H1 (cell line): ENCODE results near the gene TMEM169. TPM values are rescaled to one million over a fixed set of nuclear protein-coding genes. Genes with fewer than 3 reads are reported as not detected.

Experiments
- CTCF ChIA-PET: fragments of 300-600 bp; sonication (Branson Sonifier 250); formaldehyde crosslinking; loops from one replicate; lab custom pipeline; 2021; ENCODE audit not compliant: partially characterized antibody; lab: Charles Lee
- POLR2A ChIA-PET: fragments of 300-600 bp; sonication (Branson Sonifier 250); formaldehyde crosslinking; loops from one replicate; lab custom pipeline; 2021; ENCODE audit warnings: inconsistent platforms; ENCODE audit not compliant: partially characterized antibody; lab: Charles Lee
- DNase-seq, 2 experiments: peaks; one replicate each; pipeline versions ENCODE4 v3.0.0 to v3.0.0-alpha.2; 2010 to 2022; ENCODE audit warnings: low spot score in 2 of 2, low read depth in 1 of 2, mixed read lengths in 1 of 2
- FAIRE-seq: peaks from 2 replicates; lab custom pipeline; 2011; peaks lifted over from hg19 to GRCh38; lab: Jason Lieb, UNC
- H2AFZ ChIP-seq: 2 replicates; pipeline ENCODE4 v1.8.1; 2012; ENCODE audit warnings: low read length, inconsistent platforms
- H2AK5ac ChIP-seq: 2 replicates; pipeline ENCODE4 v1.6.1; 2013; ENCODE audit warnings: low read depth, low read length
- H2BK120ac ChIP-seq: replicated peaks from 2 replicates; pipeline ENCODE3; 2013; ENCODE audit warnings: low read depth, low read length, inconsistent platforms
- H2BK12ac ChIP-seq: 2 replicates; pipeline ENCODE4 v1.6.1; 2013; ENCODE audit warnings: low read depth, low read length
- H2BK15ac ChIP-seq: 2 replicates; pipeline ENCODE4 v1.6.1; 2013; ENCODE audit warnings: low read length
- H2BK20ac ChIP-seq: 2 replicates; pipeline ENCODE4 v1.6.1; 2013; ENCODE audit warnings: low read length
- H2BK5ac ChIP-seq: 2 replicates; pipeline ENCODE4 v1.6.1; 2013; ENCODE audit warnings: low read depth, low read length
- H3K14ac ChIP-seq: 2 replicates; pipeline ENCODE4 v1.6.1; 2013; ENCODE audit warnings: inconsistent platforms; ENCODE audit not compliant: insufficient read length
- H3K18ac ChIP-seq: 2 replicates; pipeline ENCODE4 v1.6.1; 2013; ENCODE audit warnings: low read length; ENCODE audit errors: extremely low read depth
- H3K23ac ChIP-seq: 2 replicates; pipeline ENCODE4 v1.6.1; 2013; ENCODE audit warnings: inconsistent platforms; ENCODE audit not compliant: insufficient read length
- H3K23me2 ChIP-seq: 2 replicates; pipeline ENCODE4 v1.6.1; 2013; ENCODE audit warnings: low read depth, low read length
- H3K27ac ChIP-seq: 2 replicates; pipeline ENCODE4 v1.6.1; 2011; ENCODE audit warnings: low read depth, low read length, inconsistent platforms
- H3K27me3 ChIP-seq, 4 experiments: replicated peaks in 1 of 4; 1 replicate in 1 of 4; 2 replicates in 3 of 4; pipeline versions ENCODE4 v1.6.1 to v1.8.1; 2011 to 2013; ENCODE audit warnings: low read length in 3 of 4, mild to moderate bottlenecking in 3 of 4, inconsistent platforms in 2 of 4, mixed read lengths in 2 of 4, moderate library complexity in 1 of 4; ENCODE audit not compliant: control insufficient read depth in 3 of 4, insufficient read depth in 3 of 4; ENCODE audit errors: extremely low read depth in 1 of 4
- H3K36me3 ChIP-seq, 4 experiments: 2 replicates each; pipeline versions ENCODE4 v1.6.1 to v1.8.1; 2011 to 2013; ENCODE audit warnings: mild to moderate bottlenecking in 4 of 4, low read length in 3 of 4, moderate library complexity in 2 of 4, control low read depth in 1 of 4, inconsistent platforms in 1 of 4; ENCODE audit not compliant: insufficient read depth in 4 of 4, control insufficient read depth in 2 of 4
- H3K4ac ChIP-seq: replicated peaks from 2 replicates; pipeline ENCODE3; 2013; ENCODE audit warnings: low read length, low read depth, mixed read lengths, inconsistent platforms; ENCODE audit not compliant: insufficient read length
- H3K4me1 ChIP-seq, 4 experiments: replicated peaks in 1 of 4; 1 replicate in 1 of 4; 2 replicates in 3 of 4; pipeline versions ENCODE4 v1.6.1 to v1.8.1; 2011 to 2013; ENCODE audit warnings: low read length in 3 of 4, inconsistent platforms in 2 of 4, mixed read lengths in 1 of 4; ENCODE audit not compliant: insufficient read depth in 4 of 4, control insufficient read depth in 3 of 4
- H3K4me2 ChIP-seq, 2 experiments: 2 replicates each; pipeline versions ENCODE4 v1.6.1 to v1.8.1; 2011 to 2013; ENCODE audit warnings: low read depth in 2 of 2, low read length in 2 of 2, control low read depth in 1 of 2, inconsistent platforms in 1 of 2, mild to moderate bottlenecking in 1 of 2; ENCODE audit not compliant: insufficient read depth in 1 of 2
- H3K4me3 ChIP-seq, 4 experiments: fragments of 200-600, 300-600 bp in 1 of 4; sonication (generic), shearing (Covaris generic), sonication (Bioruptor Twin) in 1 of 4; 2 replicates each; pipeline versions ENCODE4 v1.5.1 to v1.8.1; 2011 to 2016; ENCODE audit warnings: low read length in 4 of 4, low read depth in 3 of 4, control low read depth in 2 of 4, inconsistent platforms in 2 of 4, mild to moderate bottlenecking in 2 of 4, mixed read lengths in 1 of 4, moderate library complexity in 1 of 4; ENCODE audit not compliant: insufficient read depth in 2 of 4; ENCODE audit errors: extremely low read depth in 1 of 4
- H3K56ac ChIP-seq: replicated peaks from 2 replicates; pipeline ENCODE3; 2013; ENCODE audit warnings: low read depth, mild to moderate bottlenecking, mixed read lengths, low read length, inconsistent platforms; ENCODE audit not compliant: insufficient read length
- H3K79me1 ChIP-seq: 2 replicates; pipeline ENCODE4 v1.6.1; 2013; ENCODE audit warnings: low read depth, low read length, control low read depth
- H3K79me2 ChIP-seq, 2 experiments: 2 replicates each; pipeline versions ENCODE4 v1.6.1 to v1.8.1; 2012 to 2013; ENCODE audit warnings: low read length in 2 of 2, mild to moderate bottlenecking in 2 of 2, inconsistent platforms in 1 of 2; ENCODE audit not compliant: insufficient read depth in 2 of 2, control insufficient read depth in 1 of 2
- H3K9ac ChIP-seq, 4 experiments: replicated peaks in 1 of 4; 1 replicate in 1 of 4; 2 replicates in 3 of 4; pipeline versions ENCODE4 v1.6.1 to v1.8.1; 2011 to 2013; ENCODE audit warnings: low read depth in 3 of 4, low read length in 3 of 4, control low read depth in 2 of 4, mild to moderate bottlenecking in 2 of 4, moderate library complexity in 2 of 4, inconsistent platforms in 1 of 4; ENCODE audit errors: extremely low read depth in 1 of 4
- H3K9me3 ChIP-seq, 2 experiments: 2 replicates each; pipeline versions ENCODE4 v1.6.1 to v1.8.1; 2012 to 2013; ENCODE audit warnings: mild to moderate bottlenecking in 2 of 2, moderate library complexity in 2 of 2, control low read depth in 1 of 2, inconsistent platforms in 1 of 2, low read depth in 1 of 2, low read length in 1 of 2, mixed read lengths in 1 of 2; ENCODE audit not compliant: insufficient read depth in 2 of 2
- H4K20me1 ChIP-seq, 2 experiments: replicated peaks in 1 of 2; 2 replicates each; pipeline versions ENCODE3 to v1.8.1; 2011 to 2013; ENCODE audit warnings: inconsistent platforms in 2 of 2, low read length in 2 of 2, mild to moderate bottlenecking in 1 of 2; ENCODE audit not compliant: insufficient read depth in 2 of 2, control insufficient read depth in 1 of 2
- H4K5ac ChIP-seq: 2 replicates; pipeline ENCODE4 v1.6.1; 2013; ENCODE audit warnings: low read length, low read depth, mixed read lengths, inconsistent platforms; ENCODE audit not compliant: insufficient read length
- H4K8ac ChIP-seq: 2 replicates; pipeline ENCODE4 v1.8.0; 2013; ENCODE audit warnings: mild to moderate bottlenecking, moderate library complexity, low read length, inconsistent platforms; ENCODE audit not compliant: insufficient read depth; ENCODE audit errors: extremely low read depth
- H4K91ac ChIP-seq: replicated peaks from 2 replicates; pipeline ENCODE3; 2013; ENCODE audit warnings: low read length, mixed read lengths, inconsistent platforms; ENCODE audit not compliant: insufficient read length
- ASH2L ChIP-seq: fragments of 200-600, 300-600 bp; sonication (generic); IDR thresholded peaks from one replicate; pipeline ENCODE4 v1.7.1; 2017; ENCODE audit warnings: low read length
- CTBP2 ChIP-seq: IDR thresholded peaks from 2 replicates; pipeline ENCODE4 v1.7.0; 2011; ENCODE audit warnings: borderline replicate concordance, mild to moderate bottlenecking, moderate library complexity, mixed read lengths, low read length; ENCODE audit not compliant: insufficient read depth, insufficient read length
- RAD21 ChIP-seq, 2 experiments: IDR thresholded peaks in 1 of 2; conservative IDR thresholded peaks in 1 of 2; 2 replicates each; pipeline ENCODE4 v1.6.1; 2011; ENCODE audit warnings: low read depth in 2 of 2, low read length in 2 of 2, improper control_type of control experiment in 1 of 2, inconsistent platforms in 1 of 2, mild to moderate bottlenecking in 1 of 2, moderate library complexity in 1 of 2
- YY1 ChIP-seq: IDR thresholded peaks from 2 replicates; pipeline ENCODE4 v1.6.1; 2011; ENCODE audit warnings: low read depth, mild to moderate bottlenecking, low read length
- WGBS, 2 experiments: shearing (Covaris generic) in 1 of 2; methylation state at CpG; one replicate each; pipeline versions ENCODE4 v1.1.6 to v1.1.7; 2013 to 2015; ENCODE audit warnings: low lambda C conversion rate in 2 of 2, mixed read lengths in 2 of 2, inconsistent platforms in 1 of 2, low coverage in 1 of 2, missing lambda C conversion rate in 1 of 2; ENCODE audit not compliant: insufficient replicate concordance in 2 of 2, insufficient coverage in 1 of 2, insufficient read length in 1 of 2; ENCODE audit errors: extremely low coverage in 1 of 2, missing lambda C conversion rate in 1 of 2; 5-methylcytosine and 5-hydroxymethylcytosine counted together
- polyA plus RNA-seq, 7 experiments: library from polyadenylated mRNA; depleted of rRNA in 3 of 7; stranded (reverse) in 5 of 7; unstranded in 2 of 7; fragments of >200 nt in 5 of 7; fragments of 200-250 nt in 2 of 7; gene quantifications; 1 replicate in 5 of 7; 2 replicates in 1 of 7; 4 replicates in 1 of 7; pipeline versions ENCODE4 v1.2.1 to v1.2.3, GENCODE V29; 2011 to 2013; ENCODE audit warnings: missing spikeins in 2 of 7, mixed read lengths in 2 of 7
- total RNA-seq: library from RNA; stranded (reverse); fragmentation: NEBNext Ultra II Directional; extraction: Animal tissue kit (Norgen Biotek cat#: 25700); gene quantifications from 2 replicates; pipeline ENCODE4 v1.2.1, GENCODE V29; 2021

The TMEM169 gene
- total and polyA plus RNA-seq, 2 of the 8 experiments (the other 6 are each of a cell fraction or from before 2014, with no cell fraction given) = 0.41 to 2.4 TPM

DNA sequence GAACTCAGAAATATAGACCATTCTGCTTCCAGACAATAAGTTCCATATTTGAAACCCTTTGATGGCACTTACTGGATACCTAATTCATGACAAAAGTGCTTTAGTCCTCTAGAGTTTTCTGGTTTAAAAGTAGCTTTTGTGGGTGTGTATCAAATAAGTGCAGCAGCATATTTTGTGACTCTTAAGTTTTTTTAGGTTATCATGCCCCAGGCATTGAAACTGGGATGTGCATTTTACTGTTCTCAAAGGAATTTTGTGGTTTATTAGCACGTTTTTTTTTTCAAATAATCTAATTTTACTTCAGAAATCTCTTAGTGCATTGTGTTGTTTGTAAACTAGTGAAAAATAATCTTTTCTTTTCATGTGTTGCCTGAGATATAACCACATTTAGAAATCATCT, 28.9 kb downstream of the TMEM169 start:
- no peaks in the 10 kb centered on the region for H3K79me1 ChIP-seq
- peaks cover 15 to 50% (median 36%) of the 10 kb centered on the region in 4 experiments for H3K36me3 ChIP-seq
- no peak overlapping the region for H2AFZ ChIP-seq
- peaks cover 24 to 49% of the 10 kb centered on the region in 2 experiments for H3K79me2 ChIP-seq
- no peaks in the 10 kb centered on the region for H3K9me3 ChIP-seq
- H2BK5ac ChIP-seq = no peak overlapping the region
- no peak overlapping the region for H3K18ac ChIP-seq
- H4K20me1 ChIP-seq = peaks cover 0 to 8% of the 10 kb centered on the region in 2 experiments
- H4K8ac ChIP-seq = no peak overlapping the region
- H3K9ac ChIP-seq = peak overlapping the region in 1 of 4 experiments; percentile 7; a peak in 1 of 7 replicates
- H3K4me3 ChIP-seq = peak overlapping the region; percentile 87 to 99 (median 97); a peak in 7 of 8 replicates
- no peaks in the 10 kb centered on the region; the same call in 1 of the 2 replicates for H3K23me2 ChIP-seq
- no peaks in the 10 kb centered on the region for H3K27me3 ChIP-seq
- H2BK12ac ChIP-seq = no peak overlapping the region
- no peak overlapping the region for H4K5ac ChIP-seq
- TF ChIP-seq YY1 (no peak), ASH2L (no peak), CTBP2 (no peak), RAD21 (IDR thresholded peaks at IDR 0.05 in 1 of 2, conservative IDR thresholded peaks at IDR 0.05 in 1 of 2; ENCODE audit: low read depth in 2 of 2, low read length in 2 of 2) (no peak)
- no peak overlapping the region for H3K4ac ChIP-seq
- H2AK5ac ChIP-seq = no peak overlapping the region
- H3K14ac ChIP-seq = no peak overlapping the region
- H2BK20ac ChIP-seq = no peak overlapping the region
- no peak overlapping the region for H3K27ac ChIP-seq
- no peak for DNase-seq
- WGBS, 2 experiments = 19% methylated on average over 1 of the region's 1 CpG; no CpG with 5 or more reads in 1 of the 2 experiments
- peak overlapping the region; percentile 66 to 72 for H3K4me2 ChIP-seq
- ChIA-PET CTCF (interaction anchor here (0.7 to 3.4 kb wide), 12 partner anchors 8 to 520 kb away, joined by 3 to 18 read pairs (median 3); partner anchors contain the start of genes PECR and TMEM169), POLR2A (interaction anchor here (1.2 to 8.5 kb wide), 5 partner anchors 10 to 36 kb away, joined by 4 to 73 read pairs (median 7); partner anchors contain the start of genes PECR and TMEM169)
- H4K91ac ChIP-seq = no peak overlapping the region
- H3K4me1 ChIP-seq = peaks cover 9 to 22% (median 15%) of the 10 kb centered on the region in 4 experiments; a peak in 6 of 7 replicates
- FAIRE-seq = no peak
- H2BK15ac ChIP-seq = no peak overlapping the region
- no peak overlapping the region for H3K23ac ChIP-seq
- H2BK120ac ChIP-seq = no peak overlapping the region
- H3K56ac ChIP-seq = no peak overlapping the region
